ENCODE data around the gene TMEM26. TPM values are rescaled to one million over a fixed set of nuclear protein-coding genes. Genes with fewer than 3 reads are reported as not detected.

Gene TMEM26
- total and polyA plus RNA-seq, 2 of the 8 experiments (the other 6 are each of a cell fraction or from before 2014, with no cell fraction given), result 1.6 to 2.8 TPM

DNA sequence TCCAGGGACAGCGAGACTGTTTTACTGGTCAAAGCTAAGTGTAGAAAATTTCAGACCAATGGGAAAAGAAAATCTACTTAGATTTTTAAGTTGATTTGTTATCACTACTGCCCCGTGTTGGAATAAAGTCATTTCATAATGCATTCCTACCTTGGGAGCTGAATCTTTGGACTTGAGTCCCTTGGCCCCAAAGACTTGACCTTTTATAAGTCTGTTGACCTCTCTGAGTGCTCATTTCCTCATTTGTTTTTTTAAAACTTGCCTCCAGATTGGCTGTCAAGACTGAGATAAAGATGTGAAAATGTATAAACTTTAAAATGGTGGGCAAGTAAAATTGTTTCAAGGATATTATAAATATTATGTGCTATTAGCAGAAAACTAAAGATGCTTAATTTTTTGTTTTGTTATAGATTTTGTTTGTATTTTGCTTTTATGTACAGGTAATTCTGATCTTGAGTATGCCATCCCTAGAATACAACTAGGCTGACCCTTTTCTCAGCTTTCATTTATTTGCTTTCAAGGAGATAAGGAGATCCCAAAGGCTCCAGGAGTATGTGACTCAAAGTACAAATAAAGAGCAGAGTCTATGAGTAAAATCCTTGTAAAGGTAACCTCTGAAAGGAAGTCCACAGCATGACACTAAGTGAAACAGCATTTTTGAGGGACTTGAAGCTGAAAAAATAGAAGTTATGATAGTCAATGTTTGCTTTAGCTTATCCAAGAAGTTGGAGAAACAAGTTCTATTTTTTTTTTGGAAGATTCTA is 54.6 kb downstream of the TMEM26 start (continued):
- no peak for TF ChIP-seq BACH1 (IDR thresholded peaks at IDR 0.05; ENCODE audit: low read length)
